GM21381 (cell line): ENCODE results near the gene GM2A.
"Not testable (repeated sequence)": the region's sequence is repeated elsewhere in the genome, so short reads cannot be mapped to it uniquely, and the experiment has no call there.

Experiments
- ATAC-seq: cut with Tn5 transposase; IDR thresholded peaks from one replicate; pipeline ENCODE4 v1.9.1; 2021; ENCODE audit warnings: mild to moderate bottlenecking, moderate library complexity; ENCODE audit not compliant: unreplicated experiment

The GM2A gene

GRCh38 chr5:151251001-151251551, 1.9 kb upstream of the GM2A start:
- no peak for ATAC-seq

- ATAC-seq: no peak
Measured at GRCh38 chr5:151251621-151252020, 1.4 kb upstream of the GM2A start.

- ATAC-seq: no peak
Measured at GRCh38 chr5:151253605-151253950, 593 bp downstream of the GM2A start.

GRCh38 chr5:151254556-151254955, 1.6 kb downstream of the GM2A start:
- no peak for ATAC-seq

GRCh38 chr5:151254990-151255389, 2.0 kb downstream of the GM2A start:
- ATAC-seq: not testable (repeated sequence)

- ATAC-seq: peak; percentile 32
Measured at GRCh38 chr5:151255621-151256286, 2.8 kb downstream of the GM2A start.

- peak; percentile 25 for ATAC-seq
Measured at GRCh38 chr5:151257731-151258181, 4.8 kb downstream of the GM2A start.

- ATAC-seq: no peak
Measured at GRCh38 chr5:151258201-151258611, 5.2 kb downstream of the GM2A start.

- no peak for ATAC-seq
Measured at GRCh38 chr5:151258816-151259215, 5.8 kb downstream of the GM2A start.

GRCh38 chr5:151259931-151260330, 6.9 kb downstream of the GM2A start:
- no peak for ATAC-seq

GRCh38 chr5:151262532-151262931, 9.5 kb downstream of the GM2A start:
- no peak for ATAC-seq

GRCh38 chr5:151264113-151264512, 11.1 kb downstream of the GM2A start:
- ATAC-seq: no peak

- ATAC-seq: no peak
Measured at GRCh38 chr5:151267491-151268260, 14.7 kb downstream of the GM2A start.

- peak; percentile 79 for ATAC-seq
Measured at GRCh38 chr5:151270599-151270998, 17.6 kb downstream of the GM2A start.

GRCh38 chr5:151271336-151271735, 18.4 kb downstream of the GM2A start:
- no peak for ATAC-seq

- ATAC-seq: no peak
Measured at GRCh38 chr5:151274666-151275065, 21.7 kb downstream of the GM2A start.

- no peak for ATAC-seq
Measured at GRCh38 chr5:151275803-151276202, 22.8 kb downstream of the GM2A start.

GRCh38 chr5:151278845-151279244, 25.9 kb downstream of the GM2A start:
- ATAC-seq: no peak

GRCh38 chr5:151280443-151280842, 27.5 kb downstream of the GM2A start:
- no peak for ATAC-seq

GRCh38 chr5:151281001-151281639, 28.1 kb downstream of the GM2A start:
- no peak for ATAC-seq

- no peak for ATAC-seq
Measured at GRCh38 chr5:151283120-151283825, 30.3 kb downstream of the GM2A start.
